HEK293T (cell line): ENCODE measurements around the gene NUP85.
"Not testable (repeated sequence)": the region's sequence is repeated elsewhere in the genome, so short reads cannot be mapped to it uniquely, and the experiment has no call there.

ENCODE experiments used
- CTCF ChIA-PET: fragments of 350-600 bp; formaldehyde crosslinking; extraction: SDS; loops from one replicate; lab custom pipeline; 2021; ENCODE audit warnings: antibody characterized with exemption, inconsistent platforms; lab: Yijun Ruan, JAX
- POLR2A ChIA-PET: fragments of 350-600 bp; formaldehyde crosslinking; extraction: SDS; loops from one replicate; lab custom pipeline; 2020; ENCODE audit warnings: antibody characterized with exemption, inconsistent platforms; lab: Yijun Ruan, JAX
- DNase-seq: peaks from one replicate; pipeline ENCODE4 v3.0.0; 2012; ENCODE audit warnings: mixed read lengths; ENCODE audit errors: extremely low spot score
- ARNT ChIP-seq: fragments of 450-650 bp; IDR thresholded peaks from 2 replicates; pipeline ENCODE4 v1.6.1; 2017; ENCODE audit warnings: mild to moderate bottlenecking
- BHLHE40 ChIP-seq: fragments of 450-650 bp; IDR thresholded peaks from 2 replicates; pipeline ENCODE4 v1.6.1; 2016; ENCODE audit warnings: mild to moderate bottlenecking, moderate library complexity, borderline replicate concordance
- CTBP1 ChIP-seq: fragments of 450-650 bp; IDR thresholded peaks from 2 replicates; pipeline ENCODE4 v1.6.1; 2016; ENCODE audit warnings: borderline replicate concordance
- ELF4 ChIP-seq: fragments of 450-650 bp; IDR thresholded peaks from 2 replicates; pipeline ENCODE4 v1.6.1; 2017; ENCODE audit warnings: antibody characterized with exemption
- FOXA1 ChIP-seq: fragments of 450-650 bp; IDR thresholded peaks from 2 replicates; pipeline ENCODE4 v1.6.1; 2016; ENCODE audit warnings: mild to moderate bottlenecking
- FOXK2 ChIP-seq: fragments of 450-650 bp; IDR thresholded peaks from 2 replicates; pipeline ENCODE4 v1.6.1; 2016; ENCODE audit warnings: mild to moderate bottlenecking
- FOXM1 ChIP-seq: fragments of 450-650 bp; IDR thresholded peaks from 2 replicates; pipeline ENCODE4 v1.6.1; 2017; ENCODE audit warnings: mild to moderate bottlenecking, borderline replicate concordance
- HDGF ChIP-seq: fragments of 450-650 bp; IDR thresholded peaks from 2 replicates; pipeline ENCODE4 v1.6.1; 2017; ENCODE audit warnings: antibody characterized with exemption, borderline replicate concordance
- L3MBTL2 ChIP-seq: fragments of 450-650 bp; conservative IDR thresholded peaks from 2 replicates; pipeline ENCODE4 v1.6.1; 2016; ENCODE audit warnings: mild to moderate bottlenecking
- LEF1 ChIP-seq: fragments of 450-650 bp; IDR thresholded peaks from 2 replicates; pipeline ENCODE4 v1.6.1; 2017; ENCODE audit warnings: mild to moderate bottlenecking, borderline replicate concordance
- NFRKB ChIP-seq: fragments of 450-650 bp; IDR thresholded peaks from 2 replicates; pipeline ENCODE4 v1.6.1; 2016; ENCODE audit warnings: mild to moderate bottlenecking, moderate library complexity
- SUZ12 ChIP-seq: fragments of 450-650 bp; IDR thresholded peaks from 2 replicates; pipeline ENCODE4 v1.6.1; 2016; ENCODE audit warnings: mild to moderate bottlenecking
- TARDBP ChIP-seq: fragments of 450-650 bp; IDR thresholded peaks from 2 replicates; pipeline ENCODE4 v1.6.1; 2016
- ZNF384 ChIP-seq: fragments of 450-650 bp; IDR thresholded peaks from 2 replicates; pipeline ENCODE4 v1.6.1; 2016
- TF ChIP-seq, protein P1 (sequence below): fragments of 450-650 bp; IDR thresholded peaks from 2 replicates; pipeline ENCODE4 v1.6.1; 2016

The NUP85 gene

DNA sequence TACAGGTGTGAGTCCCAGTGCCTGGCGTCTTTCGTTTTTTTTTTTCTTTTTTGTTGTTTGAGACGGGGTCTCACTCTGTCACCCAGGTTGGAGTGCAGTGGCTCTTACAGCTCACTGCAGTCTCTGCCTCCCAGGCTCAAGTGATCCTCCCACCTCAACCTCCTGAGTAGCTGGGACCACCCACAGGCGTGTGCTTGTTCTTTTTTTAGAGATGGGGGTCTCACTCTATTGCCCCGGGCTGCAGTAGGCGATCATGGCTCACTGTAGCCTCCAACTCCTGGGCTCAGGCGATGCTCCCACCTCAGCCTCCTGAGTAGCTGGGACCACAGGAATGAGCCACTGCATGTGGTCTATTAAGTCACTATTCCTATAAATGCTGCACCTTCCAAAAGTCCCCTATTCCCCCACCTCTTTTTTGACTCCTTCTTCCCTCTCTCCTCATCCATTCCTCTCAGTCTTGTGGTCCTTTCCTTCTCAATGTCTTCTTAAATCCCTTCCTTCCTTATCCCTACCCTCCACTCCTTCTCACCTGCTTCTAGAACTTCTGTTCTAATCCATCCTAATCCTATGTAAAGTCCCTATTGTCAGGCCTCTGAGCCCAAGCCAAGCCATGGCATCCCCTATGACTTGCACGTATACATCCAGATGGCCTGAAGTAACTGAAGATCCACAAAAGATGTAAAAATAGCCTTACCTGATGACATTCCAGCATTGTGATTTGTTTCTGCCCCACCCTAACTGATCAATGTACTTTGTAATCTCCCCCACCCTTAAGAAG lies 46.7 kb downstream of the NUP85 start:
- ChIA-PET CTCF (interaction anchor here (0.6 to 1.0 kb wide), 2 partner anchors 12 to 378 kb away, joined by 4 read pairs; no protein-coding TSS in a partner anchor), POLR2A (interaction anchor here (1.5 kb wide), 1 partner anchor 18 kb away, joined by 4 read pairs; the partner anchor contains the start of gene MIF4GD)
- DNase-seq, result no peak

DNA sequence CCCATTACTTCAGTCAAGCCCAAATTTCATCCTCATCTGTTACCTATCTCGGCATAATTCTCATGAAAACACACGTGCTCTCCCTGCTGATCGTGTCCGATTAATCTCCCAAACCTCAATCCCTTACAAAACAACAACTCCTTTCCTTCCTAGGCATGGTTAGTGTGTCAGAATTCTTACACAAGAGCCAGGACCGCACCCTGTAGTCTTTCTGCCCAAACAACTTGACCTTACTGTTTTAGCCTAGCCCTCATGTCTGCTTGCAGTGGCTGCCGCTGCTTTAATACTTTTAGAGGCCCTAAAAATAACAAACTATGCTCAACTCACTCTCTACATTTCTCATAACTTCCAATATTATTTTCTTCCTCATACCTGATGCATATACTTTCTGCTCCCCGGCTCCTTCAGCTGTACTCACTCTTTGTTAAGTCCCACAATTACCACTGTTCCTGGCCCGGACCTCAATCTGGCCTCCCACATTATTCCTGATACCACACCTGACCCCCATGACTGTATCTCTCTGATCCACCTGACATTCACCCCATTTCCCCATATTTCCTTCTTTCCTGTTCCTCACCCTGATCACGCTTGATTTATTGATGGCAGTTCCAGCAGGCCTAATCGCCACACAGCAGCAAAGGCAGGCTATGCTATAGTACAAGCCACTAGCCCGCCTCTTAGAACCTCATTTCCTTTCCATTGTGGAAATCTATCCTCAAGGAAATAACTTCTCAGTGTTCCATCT lies 50.6 kb downstream of the NUP85 start:
- POLR2A ChIA-PET, DNase-seq, CTCF ChIA-PET: not testable (repeated sequence)

More for the DNA sequence above, 46.7 kb downstream of the NUP85 start:
- TF ChIP-seq ELF4 (no peak), LEF1 (no peak), ZNF384 (no peak), HDGF (no peak), L3MBTL2 (no peak), CTBP1 (no peak), FOXK2 (no peak), FOXM1 (no peak), NFRKB (no peak), TARDBP (no peak), BHLHE40 (no peak), FOXA1 (no peak)
- TF ChIP-seq, protein P1, sequence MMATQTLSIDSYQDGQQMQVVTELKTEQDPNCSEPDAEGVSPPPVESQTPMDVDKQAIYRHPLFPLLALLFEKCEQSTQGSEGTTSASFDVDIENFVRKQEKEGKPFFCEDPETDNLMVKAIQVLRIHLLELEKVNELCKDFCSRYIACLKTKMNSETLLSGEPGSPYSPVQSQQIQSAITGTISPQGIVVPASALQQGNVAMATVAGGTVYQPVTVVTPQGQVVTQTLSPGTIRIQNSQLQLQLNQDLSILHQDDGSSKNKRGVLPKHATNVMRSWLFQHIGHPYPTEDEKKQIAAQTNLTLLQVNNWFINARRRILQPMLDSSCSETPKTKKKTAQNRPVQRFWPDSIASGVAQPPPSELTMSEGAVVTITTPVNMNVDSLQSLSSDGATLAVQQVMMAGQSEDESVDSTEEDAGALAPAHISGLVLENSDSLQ, result no peak

DNA sequence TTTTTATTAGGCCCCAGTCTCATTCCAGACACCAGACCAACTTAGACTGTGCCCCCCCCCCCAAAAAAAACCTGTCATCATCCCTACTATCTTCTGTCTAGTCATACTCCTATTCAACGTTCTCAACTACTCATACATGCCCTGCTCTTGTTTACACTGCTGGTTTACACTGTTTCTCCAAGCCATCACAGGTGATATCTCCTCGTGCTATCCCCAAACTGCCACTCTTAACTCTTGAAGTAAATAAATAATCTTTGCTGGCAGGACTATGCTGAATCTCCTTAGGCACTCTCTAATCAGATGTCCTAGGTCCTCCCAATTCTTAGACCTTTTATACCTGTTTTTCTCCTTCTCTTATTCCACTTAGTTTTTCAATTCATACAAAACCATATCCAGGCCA lies 51.7 kb downstream of the NUP85 start:
- POLR2A ChIA-PET, DNase-seq, CTCF ChIA-PET: not testable (repeated sequence)

DNA sequence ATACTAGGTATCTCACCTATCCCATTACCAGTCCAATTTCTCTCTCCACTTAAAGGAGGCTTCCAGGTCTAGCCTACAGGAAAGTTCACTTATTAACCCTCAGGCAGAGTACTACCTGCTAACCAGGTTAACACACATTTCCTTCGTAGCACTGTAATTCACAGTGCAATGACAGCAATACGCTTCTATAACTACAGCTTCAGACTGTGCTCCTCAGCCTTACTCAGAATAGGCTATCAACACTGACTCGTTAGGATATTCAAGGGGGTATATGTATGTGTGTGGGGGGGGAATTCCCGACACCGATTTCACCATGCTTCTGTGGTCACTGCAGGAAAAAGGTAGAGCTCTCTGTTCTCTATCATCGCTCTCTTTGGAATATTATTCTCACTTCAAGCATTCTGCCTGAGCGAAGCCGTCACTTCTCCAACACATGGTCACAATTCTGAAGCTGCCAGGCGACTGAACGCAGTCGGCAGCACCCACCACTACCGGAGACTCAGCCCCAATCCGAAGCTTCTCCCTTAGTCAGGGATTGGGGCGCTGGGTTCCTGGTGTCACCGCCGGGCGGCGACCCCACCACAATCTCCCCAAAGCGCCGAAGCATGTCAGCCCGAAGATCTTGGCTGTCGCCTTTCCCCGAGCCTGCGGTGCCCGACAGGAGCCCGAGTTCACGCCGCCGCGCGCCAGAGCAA lies 55.3 kb downstream of the NUP85 start:
- POLR2A ChIA-PET, result interaction anchor here (0.6 to 4.4 kb wide), 13 partner anchors 11 to 196 kb away, joined by 3 to 120 read pairs (median 6); partner anchors contain the start of genes MIF4GD, SLC25A19 and TMEM94
- peak; percentile 28 for DNase-seq
- CTCF ChIA-PET, result interaction anchor here (0.7 to 4.3 kb wide), 3 partner anchors 10 to 151 kb away, joined by 4 to 26 read pairs (median 15); partner anchors contain the start of gene MIF4GD
- no peak for TF ChIP-seq FOXA1
- TF ChIP-seq HDGF, result no peak
- TF ChIP-seq FOXM1, result no peak

DNA sequence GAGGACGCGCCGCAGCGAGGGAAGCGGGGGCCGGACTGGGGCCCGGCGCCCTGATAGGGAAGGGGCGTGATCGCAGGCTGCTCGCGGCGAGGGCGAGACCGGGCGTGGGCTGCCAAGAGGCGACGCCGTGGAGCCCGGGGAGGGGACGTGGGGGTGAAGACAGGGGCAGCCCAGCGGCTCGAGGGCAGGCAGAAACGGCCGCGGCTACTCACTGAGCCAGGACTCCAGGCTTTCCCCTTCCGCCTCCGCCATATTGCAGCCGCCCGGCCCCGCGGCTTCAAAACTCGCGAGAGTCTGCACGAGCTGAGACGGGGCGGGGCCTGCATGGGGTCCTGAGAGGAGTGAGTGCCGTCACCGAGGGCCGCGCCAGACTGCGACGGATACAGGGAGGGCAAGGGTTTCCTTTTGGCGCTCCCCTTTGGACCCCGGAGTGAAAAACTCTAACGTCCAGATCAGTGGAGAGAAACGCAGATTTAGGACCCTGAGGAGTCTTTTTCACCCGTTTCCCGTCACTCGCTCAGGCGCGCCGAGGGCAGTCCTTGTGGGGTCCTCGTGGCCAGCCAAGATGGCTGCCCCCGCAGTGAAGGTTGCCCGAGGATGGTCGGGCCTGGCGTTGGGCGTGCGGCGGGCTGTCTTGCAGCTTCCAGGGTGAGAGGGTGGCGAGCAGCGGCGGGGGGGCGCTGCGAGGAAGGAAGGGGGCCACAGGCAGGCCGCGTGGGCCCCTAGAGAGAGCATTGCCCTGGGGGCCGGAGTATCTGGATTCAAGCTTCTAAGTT lies 56.0 kb downstream of the NUP85 start, which contains the start of the genes GGA3 and MRPS7:
TSS of gene GGA3 (minus strand) at position 271 of the 776 bp plus-strand sequence. CDS start at position 252, 19 bp downstream.
TSS of gene MRPS7 (plus strand) at position 544 of the 776 bp plus-strand sequence. CDS start at position 566, 22 bp downstream.
- CTCF ChIA-PET, result interaction anchor here (0.7 to 4.3 kb wide), 4 partner anchors 9 to 150 kb away, joined by 4 to 26 read pairs (median 10); partner anchors contain the start of gene MIF4GD
- POLR2A ChIA-PET, result interaction anchor here (0.8 to 4.4 kb wide), 16 partner anchors 11 to 226 kb away, joined by 3 to 120 read pairs (median 6); partner anchors contain the start of genes GRB2, MIF4GD, SLC25A19 and TMEM94
- DNase-seq, result peak; percentile 96
- TF ChIP-seq FOXM1 (0 out of 2 replicates have a peak, but pooled peaks have one; percentile 35), FOXA1 (no peak), ZNF384 (no peak), ELF4 (peak; percentile 69), BHLHE40 (no peak), L3MBTL2 (peak; percentile 55; the same call in 1 of the 2 replicates)

DNA sequence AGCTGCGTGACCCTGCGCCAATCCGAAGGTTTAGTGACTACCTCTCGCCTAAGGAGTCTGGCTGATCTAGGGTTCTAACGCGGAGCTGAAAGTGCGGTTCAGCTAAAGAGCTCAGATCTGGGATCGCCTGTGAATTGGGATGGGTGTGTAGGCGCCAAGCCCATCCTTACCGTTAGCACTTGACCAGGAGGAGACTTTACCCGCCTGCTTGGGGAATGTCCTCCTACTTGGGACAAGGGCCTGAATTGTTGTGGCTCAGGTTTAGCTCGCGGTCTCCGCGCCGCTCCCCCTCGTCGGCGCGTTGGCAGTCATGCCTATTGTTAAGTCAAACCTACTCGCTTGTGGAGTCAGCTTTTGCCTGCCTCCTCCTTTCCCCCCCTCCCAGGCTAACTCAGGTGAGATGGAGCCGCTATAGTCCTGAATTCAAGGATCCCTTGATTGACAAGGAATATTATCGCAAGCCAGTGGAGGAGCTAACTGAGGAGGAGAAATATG lies 56.7 kb downstream of the NUP85 start:
- POLR2A ChIA-PET, result interaction anchor here (0.5 to 4.4 kb wide), 18 partner anchors 10 to 227 kb away, joined by 3 to 120 read pairs (median 6); partner anchors contain the start of genes GRB2, MIF4GD, NUP85 and SLC25A19
- CTCF ChIA-PET, result interaction anchor here (0.6 to 4.3 kb wide), 5 partner anchors 9 to 30 kb away, joined by 4 to 26 read pairs (median 8); partner anchors contain the start of gene MIF4GD
- TF ChIP-seq L3MBTL2 (no peak), FOXK2 (no peak), BHLHE40 (no peak), LEF1 (no peak), NFRKB (no peak), HDGF (no peak), ZNF384 (no peak), ARNT (no peak), SUZ12 (no peak)
- peak; percentile 29 for DNase-seq
